Esophagus squamous epithelium (tissue), 4 donors: ENCODE data around the gene GET3.

ENCODE experiments used
- POLR2A ChIP-seq, 4 donors: fragments of 450-650 bp; IDR thresholded peaks; one replicate each; pipeline ENCODE4 v1.6.1; 2017; ENCODE audit warnings: antibody characterized with exemption in 4 of 4, mild to moderate bottlenecking in 4 of 4, moderate library complexity in 3 of 4
- TF ChIP-seq, protein P1 (sequence below), 6 experiments: fragments of 450-650 bp in 4 of 6; fragments of 200-600 bp in 2 of 6; sonication (generic) in 2 of 6; IDR thresholded peaks; one replicate each; pipeline ENCODE4 v1.5.1; 2016 to 2019; ENCODE audit warnings: antibody characterized with exemption in 6 of 6, mild to moderate bottlenecking in 4 of 6, moderate library complexity in 4 of 6

DNA sequence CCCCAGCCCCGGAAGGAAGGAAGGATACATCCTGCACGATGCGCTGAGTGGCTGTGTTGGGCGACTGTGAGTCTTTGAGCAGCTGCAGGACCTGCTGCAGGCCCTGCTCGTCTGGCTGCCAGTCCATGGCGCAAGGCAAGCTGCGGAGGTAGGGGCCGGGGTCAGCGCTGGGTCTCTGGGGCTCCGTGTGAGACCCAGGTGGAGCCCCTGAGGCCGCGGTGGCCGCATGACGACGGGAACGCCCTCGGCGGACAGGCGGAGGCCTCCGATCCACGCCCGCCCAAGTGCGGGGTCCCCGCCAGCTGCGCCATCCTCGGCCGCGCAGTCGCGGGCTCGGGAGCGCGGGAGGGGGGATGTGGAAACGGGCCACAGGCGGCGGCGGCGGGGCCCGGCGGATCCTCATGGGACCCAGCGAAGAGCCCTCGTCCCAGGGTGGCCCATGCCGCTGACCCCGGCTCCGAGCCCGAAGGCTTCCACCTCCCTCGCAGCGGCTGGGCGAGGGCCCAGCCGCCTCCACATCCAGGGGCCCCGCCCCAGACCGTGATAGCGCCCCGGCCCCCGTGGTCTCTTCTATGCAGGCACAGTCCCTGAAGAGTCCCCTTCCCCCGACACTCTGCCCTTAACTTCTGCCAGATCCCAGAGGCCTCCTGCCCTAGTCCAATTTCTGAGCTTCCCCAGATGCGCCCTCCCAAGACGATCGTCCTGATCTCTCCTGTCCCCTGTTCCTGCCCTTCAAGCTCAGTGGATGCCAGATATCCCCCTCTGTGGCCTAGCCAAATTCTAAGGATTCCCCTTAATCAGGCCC, 16.2 kb upstream of the GET3 start:
- TF ChIP-seq, protein P1, sequence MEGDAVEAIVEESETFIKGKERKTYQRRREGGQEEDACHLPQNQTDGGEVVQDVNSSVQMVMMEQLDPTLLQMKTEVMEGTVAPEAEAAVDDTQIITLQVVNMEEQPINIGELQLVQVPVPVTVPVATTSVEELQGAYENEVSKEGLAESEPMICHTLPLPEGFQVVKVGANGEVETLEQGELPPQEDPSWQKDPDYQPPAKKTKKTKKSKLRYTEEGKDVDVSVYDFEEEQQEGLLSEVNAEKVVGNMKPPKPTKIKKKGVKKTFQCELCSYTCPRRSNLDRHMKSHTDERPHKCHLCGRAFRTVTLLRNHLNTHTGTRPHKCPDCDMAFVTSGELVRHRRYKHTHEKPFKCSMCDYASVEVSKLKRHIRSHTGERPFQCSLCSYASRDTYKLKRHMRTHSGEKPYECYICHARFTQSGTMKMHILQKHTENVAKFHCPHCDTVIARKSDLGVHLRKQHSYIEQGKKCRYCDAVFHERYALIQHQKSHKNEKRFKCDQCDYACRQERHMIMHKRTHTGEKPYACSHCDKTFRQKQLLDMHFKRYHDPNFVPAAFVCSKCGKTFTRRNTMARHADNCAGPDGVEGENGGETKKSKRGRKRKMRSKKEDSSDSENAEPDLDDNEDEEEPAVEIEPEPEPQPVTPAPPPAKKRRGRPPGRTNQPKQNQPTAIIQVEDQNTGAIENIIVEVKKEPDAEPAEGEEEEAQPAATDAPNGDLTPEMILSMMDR (IDR thresholded peaks at IDR 0.05), result no peak
- no peak for TF ChIP-seq POLR2A (IDR thresholded peaks at IDR 0.05)
